K562 (cell line): ENCODE results near the gene TM2D3. TPM values are rescaled to one million over a fixed set of nuclear protein-coding genes. Genes with fewer than 3 reads are reported as not detected.

Experiments
- ATAC-seq: fragments of 200-7000 bp; cut with Tn5 transposase; 3 replicates; pipeline ENCODE4 v1.9.1; 2020; ENCODE audit warnings: moderate library complexity
- BruUV-seq: library from RNA; stranded (reverse); fragments of 400-500 nt; replicated peaks from 2 replicates; lab custom pipeline; 2021; lab: Mats Ljungman, UMichigan
- CTCF ChIA-PET: fragments of 300-600 bp; formaldehyde crosslinking; extraction: SDS; loops from one replicate; lab custom pipeline; 2021; ENCODE audit warnings: low intra/inter-chr PET ratio; lab: Yijun Ruan, JAX
- POLR2A ChIA-PET: fragments of 300-600, 350-650 bp; sonication (Branson Sonifier 250); formaldehyde crosslinking; extraction: SDS; loops from one replicate; lab custom pipeline; 2021; ENCODE audit warnings: antibody characterized with exemption, inconsistent platforms; lab: Yijun Ruan, JAX
- DNase-seq, 4 experiments: peaks; one replicate each; pipeline versions ENCODE4 v3.0.0 to v3.0.0-alpha.2; 2011 to 2018; ENCODE audit warnings: low spot score in 3 of 4, mixed read lengths in 3 of 4; ENCODE audit errors: extremely low read depth in 1 of 4
- FAIRE-seq: peaks from 2 replicates; lab custom pipeline; 2011; peaks lifted over from hg19 to GRCh38; lab: Jason Lieb, UNC
- H2AFZ ChIP-seq: 2 replicates; pipeline ENCODE4 v1.6.0; 2011; ENCODE audit warnings: low read depth, low read length, control low read depth, inconsistent platforms
- H3K27ac ChIP-seq: fragments of 200-600 bp; 3 replicates; pipeline ENCODE4 v1.8.0; 2011; ENCODE audit warnings: low read depth, mild to moderate bottlenecking, control low read depth, inconsistent platforms, low read length, moderate library complexity, mixed read lengths; ENCODE audit errors: extremely low read depth
- H3K27me3 ChIP-seq, 2 experiments: fragments of 300-600 bp in 1 of 2; 2 replicates in 1 of 2; 3 replicates in 1 of 2; pipeline versions ENCODE4 v1.6.0 to v1.8.0; 2011; ENCODE audit warnings: inconsistent platforms in 2 of 2, low read length in 2 of 2, mild to moderate bottlenecking in 1 of 2, mixed read lengths in 1 of 2, moderate library complexity in 1 of 2; ENCODE audit not compliant: control insufficient read depth in 2 of 2, insufficient read depth in 2 of 2
- H3K36me3 ChIP-seq: fragments of 300-600 bp; 3 replicates; pipeline ENCODE4 v1.8.0; 2011; ENCODE audit warnings: mild to moderate bottlenecking, low read length, inconsistent platforms; ENCODE audit not compliant: control insufficient read depth, insufficient read depth
- H3K4me1 ChIP-seq, 2 experiments: fragments of 200-600 bp in 1 of 2; replicated peaks in 1 of 2; 2 replicates in 1 of 2; 3 replicates in 1 of 2; pipeline versions ENCODE4 v1.5.1 to v1.8.0; 2011; ENCODE audit warnings: inconsistent platforms in 2 of 2, low read length in 2 of 2, mild to moderate bottlenecking in 1 of 2, mixed read lengths in 1 of 2, moderate library complexity in 1 of 2; ENCODE audit not compliant: control insufficient read depth in 2 of 2, insufficient read depth in 2 of 2
- H3K4me2 ChIP-seq: 2 replicates; pipeline ENCODE4 v1.6.1; 2011; ENCODE audit warnings: low read length, control low read depth, inconsistent platforms, mixed read lengths; ENCODE audit not compliant: insufficient read depth
- H3K4me3 ChIP-seq: fragments of 200-600 bp; sonication (generic), shearing (Covaris generic); 2 replicates; pipeline ENCODE4 v1.5.1; 2016; ENCODE audit warnings: control low read depth, inconsistent platforms
- H3K79me2 ChIP-seq: fragments of 200-600 bp; 3 replicates; pipeline ENCODE4 v1.8.0; 2011; ENCODE audit warnings: low read length, inconsistent platforms; ENCODE audit not compliant: control insufficient read depth, insufficient read depth
- H3K9ac ChIP-seq, 2 experiments: 2 replicates each; pipeline versions ENCODE4 v1.6.0 to v1.6.1; 2011; ENCODE audit warnings: low read depth in 2 of 2, low read length in 2 of 2, control low read depth in 1 of 2, inconsistent platforms in 1 of 2, mild to moderate bottlenecking in 1 of 2, mixed read lengths in 1 of 2; ENCODE audit not compliant: insufficient read depth in 1 of 2
- H3K9me1 ChIP-seq: one replicate; pipeline ENCODE4 v1.6.0; 2011; ENCODE audit warnings: inconsistent platforms, mild to moderate bottlenecking, low read length, moderate library complexity; ENCODE audit not compliant: control insufficient read depth, insufficient read depth
- H3K9me3 ChIP-seq: replicated peaks from 2 replicates; pipeline ENCODE4 v1.5.1; 2011; ENCODE audit warnings: low read depth, low read length, inconsistent platforms; ENCODE audit not compliant: control insufficient read depth, insufficient read depth
- H4K20me1 ChIP-seq: replicated peaks from 2 replicates; pipeline ENCODE4 v1.6.1; 2011; ENCODE audit warnings: low read length, inconsistent platforms, mixed read lengths; ENCODE audit not compliant: control insufficient read depth, insufficient read depth
- KDM4B ChIP-seq, 2 experiments: fragments of 450-650 bp in 1 of 2; sonication (generic) in 1 of 2; IDR thresholded peaks; 2 replicates each; pipeline ENCODE4 v1.6.1; 2016 to 2017; ENCODE audit warnings: borderline replicate concordance in 2 of 2, antibody characterized with exemption in 1 of 2, low read depth in 1 of 2, mild to moderate bottlenecking in 1 of 2
- RFX7 ChIP-seq: fragments of 250-450 bp; sonication (Bioruptor Pico); IDR thresholded peaks from 2 replicates; pipeline ENCODE4 v1.5.1; 2021; ENCODE audit warnings: mild to moderate bottlenecking
- ZNF263 ChIP-seq: sonication (generic); formaldehyde crosslinking; IDR thresholded peaks from 2 replicates; pipeline ENCODE4 v1.8.0; 2022; ENCODE audit warnings: mild to moderate bottlenecking, missing genetic modification reagents, borderline replicate concordance
- ZNF311 ChIP-seq: fragments of 250-450 bp; sonication (Bioruptor Pico); IDR thresholded peaks from 2 replicates; pipeline ENCODE4 v1.4.0; 2020; ENCODE audit warnings: mild to moderate bottlenecking, moderate library complexity
- WGBS: fragments of 100-300 bp; shearing (Covaris generic); methylation state at CpG from one replicate; pipeline ENCODE4 v1.1.6; 2016; ENCODE audit warnings: low coverage, mixed read lengths; ENCODE audit not compliant: insufficient coverage; ENCODE audit errors: missing lambda C conversion rate; 5-methylcytosine and 5-hydroxymethylcytosine counted together
- in situ Hi-C: fragments of 300-500 bp; cut with MboI; formaldehyde crosslinking; loops from 4 replicates; pipeline ENCODE4 v1.15.0; 2018; ENCODE audit warnings: inconsistent platforms, mixed read lengths
- intact Hi-C: fragments of 100-400 bp; cut with micrococcal nuclease; formaldehyde crosslinking; loops from 2 replicates; pipeline ENCODE4 v1.14.2; 2022
- polyA plus RNA-seq, 8 experiments: library from polyadenylated mRNA; depleted of rRNA in 4 of 8; stranded (reverse) in 5 of 8; unstranded in 3 of 8; fragments of >200 nt; fragmentation: Nextera tagmentation in 2 of 8; fragmentation: Illumina TruSeq in 1 of 8; extraction: Ambion mirVana in 2 of 8; extraction: Trizol in 1 of 8; gene quantifications; 2 replicates each; pipeline versions ENCODE4 v1.2.1 to v1.2.3, GENCODE V29; 2011 to 2014; ENCODE audit warnings: inconsistent platforms in 1 of 8, missing spikeins in 1 of 8
- total RNA-seq, 7 experiments: library from RNA; depleted of rRNA in 6 of 7; stranded (reverse); fragments of >200 nt in 6 of 7; fragmentation: Illumina TruSeq in 2 of 7; extraction: Trizol in 2 of 7; gene quantifications; 2 replicates each; pipeline versions ENCODE4 v1.2.1 to v1.2.3, GENCODE V29; 2011 to 2021; ENCODE audit warnings: low replicate concordance in 1 of 7
- TF ChIP-seq, protein P1 (sequence below): sonication (generic); formaldehyde crosslinking; IDR thresholded peaks from 2 replicates; pipeline ENCODE4 v1.8.1; 2022; ENCODE audit warnings: missing genetic modification reagents
- TF ChIP-seq, protein P2 (sequence below): sonication (generic); formaldehyde crosslinking; IDR thresholded peaks from 2 replicates; pipeline ENCODE4 v1.4.0; 2020; ENCODE audit warnings: mild to moderate bottlenecking, missing genetic modification reagents

TM2D3 gene
- total and polyA plus RNA-seq, 9 of the 15 experiments (the other 6 are each of a cell fraction or from before 2014, with no cell fraction given) = 16.5 to 67.9 (median 31.3) TPM

DNA sequence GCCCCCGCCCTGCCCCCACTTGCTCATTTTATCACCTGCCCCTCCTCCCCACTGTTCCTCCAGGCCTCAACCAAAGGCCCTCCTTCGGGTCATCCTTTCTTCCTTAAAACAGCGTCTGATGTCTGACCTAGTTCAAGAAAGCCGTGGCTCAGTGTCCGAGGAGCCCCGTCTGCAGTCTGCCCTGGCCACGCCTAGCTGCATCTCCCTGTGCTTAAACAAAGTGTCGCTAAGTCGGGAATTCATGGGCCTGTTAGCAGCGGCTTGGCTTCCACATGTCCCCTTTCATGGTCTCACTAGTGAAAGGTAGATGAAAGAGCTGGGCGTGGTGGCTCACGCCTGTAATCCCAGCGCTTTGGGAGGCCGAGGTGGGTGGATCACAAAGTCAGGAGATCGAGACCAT lies 41.2 kb downstream of the TM2D3 start (continued):
- TF ChIP-seq, protein P1, sequence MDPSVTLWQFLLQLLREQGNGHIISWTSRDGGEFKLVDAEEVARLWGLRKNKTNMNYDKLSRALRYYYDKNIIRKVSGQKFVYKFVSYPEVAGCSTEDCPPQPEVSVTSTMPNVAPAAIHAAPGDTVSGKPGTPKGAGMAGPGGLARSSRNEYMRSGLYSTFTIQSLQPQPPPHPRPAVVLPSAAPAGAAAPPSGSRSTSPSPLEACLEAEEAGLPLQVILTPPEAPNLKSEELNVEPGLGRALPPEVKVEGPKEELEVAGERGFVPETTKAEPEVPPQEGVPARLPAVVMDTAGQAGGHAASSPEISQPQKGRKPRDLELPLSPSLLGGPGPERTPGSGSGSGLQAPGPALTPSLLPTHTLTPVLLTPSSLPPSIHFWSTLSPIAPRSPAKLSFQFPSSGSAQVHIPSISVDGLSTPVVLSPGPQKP (CRISPR knock-in tag) = no peak
- TF ChIP-seq, protein P2, sequence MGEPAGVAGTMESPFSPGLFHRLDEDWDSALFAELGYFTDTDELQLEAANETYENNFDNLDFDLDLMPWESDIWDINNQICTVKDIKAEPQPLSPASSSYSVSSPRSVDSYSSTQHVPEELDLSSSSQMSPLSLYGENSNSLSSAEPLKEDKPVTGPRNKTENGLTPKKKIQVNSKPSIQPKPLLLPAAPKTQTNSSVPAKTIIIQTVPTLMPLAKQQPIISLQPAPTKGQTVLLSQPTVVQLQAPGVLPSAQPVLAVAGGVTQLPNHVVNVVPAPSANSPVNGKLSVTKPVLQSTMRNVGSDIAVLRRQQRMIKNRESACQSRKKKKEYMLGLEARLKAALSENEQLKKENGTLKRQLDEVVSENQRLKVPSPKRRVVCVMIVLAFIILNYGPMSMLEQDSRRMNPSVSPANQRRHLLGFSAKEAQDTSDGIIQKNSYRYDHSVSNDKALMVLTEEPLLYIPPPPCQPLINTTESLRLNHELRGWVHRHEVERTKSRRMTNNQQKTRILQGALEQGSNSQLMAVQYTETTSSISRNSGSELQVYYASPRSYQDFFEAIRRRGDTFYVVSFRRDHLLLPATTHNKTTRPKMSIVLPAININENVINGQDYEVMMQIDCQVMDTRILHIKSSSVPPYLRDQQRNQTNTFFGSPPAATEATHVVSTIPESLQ (CRISPR knock-in tag) = no peak
- no peak for TF ChIP-seq ZNF311
- TF ChIP-seq, all 486 proteins: peak for 0

DNA sequence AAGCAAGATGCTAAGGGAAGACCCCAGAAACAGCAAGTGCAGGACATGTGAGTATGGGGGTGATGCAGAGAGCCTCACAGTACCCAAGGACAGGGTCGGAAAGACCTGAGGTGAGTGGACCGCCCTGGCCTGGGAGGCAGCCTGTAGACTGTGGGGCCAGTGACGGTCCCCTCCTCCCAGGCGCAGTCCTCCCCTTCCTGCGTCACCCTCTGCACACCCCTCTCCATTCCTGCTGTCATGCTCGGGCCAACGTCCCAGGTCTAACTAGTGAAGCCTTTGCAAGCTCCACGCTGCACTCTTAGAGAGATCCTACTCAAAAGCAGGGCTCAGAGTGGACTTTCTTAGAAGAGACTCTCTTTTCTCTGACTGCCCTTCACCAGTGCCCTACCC lies 41.6 kb downstream of the TM2D3 start:
- POLR2A ChIA-PET = no interaction called here
- no peaks in the 10 kb centered on the region for H3K36me3 ChIP-seq
- WGBS = 4% methylated on average over 8 of the region's 8 CpGs
- TF ChIP-seq KDM4B (IDR thresholded peaks at IDR 0.05; ENCODE audit: borderline replicate concordance in 2 of 2, low read depth in 1 of 2) (no peak), ZNF263 (CRISPR knock-in tag) (peak; percentile 66; the same call in 1 of the 2 replicates), RFX7 (CRISPR knock-in tag) (no peak)
- no TSS peak for BruUV-seq
- DNase-seq (no peak), ATAC-seq (no peak), FAIRE-seq (no peak)
- no peak overlapping the region for H3K9ac ChIP-seq
- in situ Hi-C loops (no loop called here), intact Hi-C loops (no loop called here)
- no peak overlapping the region for H3K4me3 ChIP-seq
- peaks cover 9 to 12% of the 10 kb centered on the region in 2 experiments; a peak in 4 of 5 replicates for H3K4me1 ChIP-seq
- no peaks in the 10 kb centered on the region for H3K79me2 ChIP-seq
- no peaks in the 10 kb centered on the region for H3K9me1 ChIP-seq
- no peak overlapping the region for H2AFZ ChIP-seq
- no peaks in the 10 kb centered on the region for H4K20me1 ChIP-seq
- CTCF ChIA-PET = no interaction called here
- H3K27ac ChIP-seq = no peak overlapping the region
- H3K4me2 ChIP-seq = no peak overlapping the region
- H3K27me3 ChIP-seq = peaks cover 41 to 83% of the 10 kb centered on the region in 2 experiments
- no peaks in the 10 kb centered on the region for H3K9me3 ChIP-seq
